GM11168 (cell line): ENCODE measurements around the gene CTNND1.

Experiments used
- in situ Hi-C: fragments of 300-500 bp; cut with MboI; formaldehyde crosslinking; loops from one replicate; pipeline ENCODE4 v1.12.0; 2022; ENCODE audit warnings: low sequenced_read_pairs; ENCODE audit not compliant: unreplicated experiment

Gene CTNND1

DNA sequence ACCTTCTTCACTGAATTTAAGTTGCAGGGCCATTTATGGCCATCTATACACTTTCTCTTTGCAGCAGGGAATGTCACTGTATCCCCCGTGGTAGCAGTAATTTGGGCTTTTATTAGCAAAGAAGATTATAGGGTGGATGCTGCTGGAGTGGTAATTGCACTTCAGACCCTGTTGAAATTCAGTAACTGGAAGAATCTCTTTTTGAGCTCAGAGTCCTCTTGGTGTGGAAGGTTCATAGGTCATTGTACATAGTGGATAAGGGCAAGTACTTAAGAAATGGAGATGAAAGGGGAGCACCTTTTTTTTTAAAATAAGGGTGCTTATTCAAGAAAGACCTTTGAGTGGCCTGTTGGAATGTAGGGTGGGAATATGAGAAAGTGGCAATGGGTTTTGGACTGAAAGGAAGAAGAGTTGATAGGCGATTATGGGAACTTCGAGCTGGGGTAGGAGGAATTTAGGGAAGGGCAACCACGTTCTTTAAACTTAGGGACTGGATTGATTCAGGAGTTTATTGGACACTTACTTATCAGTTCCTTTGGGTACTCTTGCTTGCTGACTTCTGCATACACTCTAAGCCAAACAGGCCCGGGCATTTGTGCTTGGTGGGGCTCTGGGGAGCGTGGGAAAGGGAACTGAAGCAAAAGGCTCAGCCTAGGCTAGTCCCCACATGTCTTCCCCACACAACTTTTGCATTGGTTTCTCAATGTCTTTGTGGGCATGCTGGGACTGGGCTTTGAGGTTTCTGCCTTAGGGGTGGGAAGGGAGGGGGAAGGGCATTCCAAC lies 26.5 kb downstream of the CTNND1 start:
- in situ Hi-C loops: no loop called here

GRCh38 chr11:57788703-57789088 lies 27.1 kb downstream of the CTNND1 start:
- in situ Hi-C loops: no loop called here

DNA sequence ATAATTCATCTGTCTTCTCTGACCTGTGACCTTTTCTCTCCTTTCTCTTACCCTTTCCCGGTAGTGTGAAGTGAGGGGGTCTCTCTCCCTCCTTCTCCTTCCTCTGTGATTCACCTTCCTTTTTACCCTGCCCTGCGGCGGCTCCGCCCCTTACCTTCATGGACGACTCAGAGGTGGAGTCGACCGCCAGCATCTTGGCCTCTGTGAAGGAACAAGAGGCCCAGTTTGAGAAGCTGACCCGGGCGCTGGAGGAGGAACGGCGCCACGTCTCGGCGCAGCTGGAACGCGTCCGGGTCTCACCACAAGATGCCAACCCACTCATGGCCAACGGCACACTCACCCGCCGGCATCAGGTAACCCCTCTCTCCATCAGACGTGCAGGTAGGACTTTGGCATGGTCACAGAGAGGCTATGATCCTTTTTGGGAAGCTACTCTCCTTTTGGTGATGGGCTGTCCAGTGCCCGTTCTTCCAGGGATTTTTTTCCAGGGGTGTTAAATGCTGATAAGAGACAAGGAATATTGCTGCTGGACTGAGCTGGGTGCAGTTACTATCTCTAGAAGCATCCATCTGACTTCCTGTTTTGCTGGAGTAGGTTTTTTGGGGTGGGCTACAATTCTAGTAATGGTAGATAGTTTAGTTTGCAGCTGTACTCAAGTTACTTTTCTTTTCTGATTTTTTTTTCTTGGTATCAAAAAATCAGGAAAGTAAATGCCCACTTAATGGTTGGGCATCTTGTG lies 29.9 kb downstream of the CTNND1 start:
- in situ Hi-C loops: no loop called here

GRCh38 chr11:57792060-57792541 lies 30.5 kb downstream of the CTNND1 start:
- in situ Hi-C loops: no loop called here

GRCh38 chr11:57792870-57793269 lies 31.3 kb downstream of the CTNND1 start:
- in situ Hi-C loops: no loop called here

DNA sequence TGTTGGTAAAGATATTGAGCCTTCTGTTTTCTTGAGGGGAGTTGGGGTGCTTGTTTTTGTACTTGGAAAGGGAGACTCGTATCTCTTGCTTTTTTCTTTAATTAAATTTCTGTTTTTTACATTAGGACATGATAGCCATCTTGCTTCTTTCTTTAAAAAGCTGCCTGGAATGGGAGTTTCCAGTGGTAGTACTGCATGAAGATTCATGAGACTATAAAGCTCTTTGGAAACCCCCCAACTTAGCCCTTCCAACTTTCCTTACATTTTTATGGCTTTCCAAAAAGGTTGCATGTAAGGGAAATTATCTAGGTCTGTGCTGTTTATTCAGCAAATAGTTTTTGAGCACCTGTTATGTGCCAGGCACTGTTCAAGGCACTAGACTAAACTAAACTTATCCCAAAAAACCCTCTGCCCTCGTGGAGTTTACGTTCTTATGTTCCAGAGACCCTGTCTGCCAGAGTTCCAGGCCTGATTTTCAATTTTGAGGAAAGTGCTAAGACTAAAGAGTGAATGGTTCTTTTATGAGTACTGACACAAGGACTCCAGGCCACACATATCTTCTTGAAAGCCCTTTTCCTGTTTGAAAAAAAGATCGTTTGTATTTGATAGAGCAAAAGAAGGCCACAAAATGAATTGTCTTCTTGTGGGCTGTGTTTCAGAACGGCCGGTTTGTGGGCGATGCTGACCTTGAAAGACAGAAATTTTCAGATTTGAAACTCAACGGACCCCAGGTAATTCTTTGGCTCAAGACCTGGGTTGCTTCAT lies 31.9 kb downstream of the CTNND1 start:
- in situ Hi-C loops: no loop called here

- in situ Hi-C loops: no loop called here
These were observed 37.4 kb downstream of the CTNND1 start for GRCh38 chr11:57798905-57799559.

GRCh38 chr11:57800444-57801182 lies 39.0 kb downstream of the CTNND1 start:
- in situ Hi-C loops: loop anchor here (5.0 kb wide), 1 partner anchor 53 kb away; no protein-coding TSS in a partner anchor

GRCh38 chr11:57801183-57801485 lies 39.5 kb downstream of the CTNND1 start:
- in situ Hi-C loops: loop anchor here (5.0 kb wide), 1 partner anchor 54 kb away; no protein-coding TSS in a partner anchor

- in situ Hi-C loops: loop anchor here (5.0 kb wide), 1 partner anchor 55 kb away; no protein-coding TSS in a partner anchor
These were observed 40.8 kb downstream of the CTNND1 start for GRCh38 chr11:57802411-57802810.

GRCh38 chr11:57804466-57804865 lies 42.9 kb downstream of the CTNND1 start:
- in situ Hi-C loops: loop anchor here (5.0 kb wide), 1 partner anchor 57 kb away; no protein-coding TSS in a partner anchor

DNA sequence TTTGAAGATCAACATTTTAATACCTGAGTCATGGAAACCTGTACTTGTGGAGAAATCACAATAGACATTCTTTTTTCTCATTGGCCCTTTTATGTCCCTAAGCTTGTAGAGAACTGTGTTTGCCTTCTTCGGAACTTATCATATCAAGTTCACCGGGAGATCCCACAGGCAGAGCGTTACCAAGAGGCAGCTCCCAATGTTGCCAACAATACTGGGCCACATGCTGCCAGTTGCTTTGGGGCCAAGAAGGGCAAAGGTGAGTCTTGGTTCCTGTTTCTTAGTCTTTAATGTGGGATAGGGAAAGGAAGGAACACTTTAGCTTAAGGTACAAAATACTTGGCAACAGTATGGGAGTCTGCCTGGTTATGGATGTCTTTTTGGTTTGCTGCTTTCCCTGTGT lies 44.2 kb downstream of the CTNND1 start:
- in situ Hi-C loops: loop anchor here (5.0 kb wide), 1 partner anchor 717 kb away; no protein-coding TSS in a partner anchor

- in situ Hi-C loops: no loop called here
These were observed 51.0 kb downstream of the CTNND1 start for GRCh38 chr11:57812634-57813033.

DNA sequence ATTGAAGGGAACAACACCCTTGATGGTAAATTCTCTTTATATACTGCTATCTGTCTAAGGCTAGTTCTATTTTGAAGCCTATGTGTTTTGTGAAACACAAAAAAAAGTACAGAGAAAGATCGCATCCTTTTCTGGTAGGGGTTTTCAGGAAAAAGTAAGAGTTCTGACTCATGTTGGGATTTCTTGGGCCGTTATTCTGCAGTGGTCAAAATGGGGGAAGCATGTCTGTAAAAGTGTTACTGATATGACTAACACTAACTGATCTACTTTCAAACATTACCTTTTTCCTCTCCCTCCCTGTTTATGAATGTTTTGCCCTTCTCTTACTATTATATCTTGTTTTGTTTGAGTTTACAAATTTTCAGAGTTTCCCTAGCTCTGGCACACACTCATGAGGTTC lies 53.9 kb downstream of the CTNND1 start:
- in situ Hi-C loops: no loop called here

GRCh38 chr11:57815877-57816276 lies 54.3 kb downstream of the CTNND1 start:
- in situ Hi-C loops: no loop called here

GRCh38 chr11:57818812-57819211 lies 57.2 kb downstream of the CTNND1 start:
- in situ Hi-C loops: no loop called here

DNA sequence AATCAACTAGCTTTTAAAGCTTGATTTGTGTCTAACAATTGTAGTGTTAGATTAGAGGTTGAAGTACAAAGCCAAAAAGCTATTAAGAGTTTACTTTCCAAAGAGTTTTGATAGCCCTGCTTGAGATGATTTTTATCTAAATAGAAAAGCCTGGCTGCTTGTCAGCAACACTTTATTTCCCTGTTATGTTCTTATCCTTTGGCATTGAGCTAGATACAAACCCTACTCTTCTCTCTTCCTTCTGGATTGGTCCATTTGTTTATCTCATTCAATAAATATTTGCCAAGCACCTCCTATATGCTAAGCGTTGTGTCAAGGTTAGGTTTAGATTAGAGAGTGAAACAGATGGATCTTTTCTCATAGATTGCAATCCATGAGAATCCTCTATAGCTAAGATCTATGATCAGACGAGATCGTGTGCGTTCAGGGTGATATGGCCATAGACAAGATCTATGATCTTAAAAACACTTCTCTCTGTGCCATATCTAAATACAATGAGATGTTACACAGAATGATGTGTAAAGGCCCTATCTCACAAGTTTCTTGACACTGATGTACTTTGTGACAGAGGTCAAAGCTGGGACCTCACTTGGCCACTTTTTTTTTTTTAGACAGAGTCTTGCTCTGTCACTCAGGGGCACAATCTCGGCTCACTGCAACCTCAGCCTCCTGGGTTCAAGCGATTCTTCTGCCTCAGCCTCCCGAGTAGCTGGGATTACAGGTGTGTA lies 57.8 kb downstream of the CTNND1 start:
- in situ Hi-C loops: no loop called here

- in situ Hi-C loops: no loop called here
These were observed 62.3 kb downstream of the CTNND1 start for GRCh38 chr11:57823859-57824258.

- in situ Hi-C loops: no loop called here
These were observed 73.2 kb downstream of the CTNND1 start for GRCh38 chr11:57834852-57835251.
